Measurements from ENCODE around the gene SENP8.

DNA sequence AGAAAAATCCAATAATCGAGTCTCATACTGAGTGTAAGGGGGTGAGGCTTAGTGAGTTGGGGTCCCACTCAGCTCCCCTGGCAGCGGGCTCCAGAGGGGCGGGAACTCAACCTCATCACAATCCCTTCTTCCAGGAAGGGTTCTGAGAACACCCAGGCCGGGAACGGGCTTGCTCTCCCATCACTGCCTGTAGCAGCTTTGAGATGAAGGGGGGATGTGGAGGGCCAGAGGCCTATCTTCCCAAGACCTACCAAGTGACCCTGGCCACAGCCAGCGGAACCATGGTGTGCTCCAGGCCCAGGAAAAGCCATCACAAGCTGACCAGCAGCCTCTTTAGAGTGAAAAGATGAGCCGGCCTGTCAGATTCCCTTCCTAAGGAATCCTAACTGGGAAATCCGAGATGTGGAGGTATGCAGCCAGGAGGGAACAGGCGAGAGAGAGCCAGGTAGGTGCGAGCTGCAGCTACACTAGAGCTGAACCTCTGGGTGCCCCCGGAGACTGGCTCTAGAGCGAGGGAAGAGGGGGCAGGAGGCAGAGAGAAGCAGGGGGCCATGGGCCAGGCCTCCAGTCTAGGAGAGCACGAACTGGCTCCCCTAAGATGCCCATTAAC, 60.9 kb downstream of the SENP8 start:
- no peak for TF ChIP-seq CTCF (IDR thresholded peaks at IDR 0.05)
- no peak for TF ChIP-seq POLR2A (IDR thresholded peaks at IDR 0.05)
